Fibroblast of peridontal ligament (primary cell): ENCODE measurements around the gene ATG16L1.

Experiments
- DNase-seq: peaks from one replicate; pipeline ENCODE4 v3.0.0-alpha.2; 2010; ENCODE audit errors: extremely low read depth

ATG16L1 gene

GRCh38 chr2:233260661-233261060 lies 9.2 kb downstream of the ATG16L1 start:
- DNase-seq: no peak

DNA sequence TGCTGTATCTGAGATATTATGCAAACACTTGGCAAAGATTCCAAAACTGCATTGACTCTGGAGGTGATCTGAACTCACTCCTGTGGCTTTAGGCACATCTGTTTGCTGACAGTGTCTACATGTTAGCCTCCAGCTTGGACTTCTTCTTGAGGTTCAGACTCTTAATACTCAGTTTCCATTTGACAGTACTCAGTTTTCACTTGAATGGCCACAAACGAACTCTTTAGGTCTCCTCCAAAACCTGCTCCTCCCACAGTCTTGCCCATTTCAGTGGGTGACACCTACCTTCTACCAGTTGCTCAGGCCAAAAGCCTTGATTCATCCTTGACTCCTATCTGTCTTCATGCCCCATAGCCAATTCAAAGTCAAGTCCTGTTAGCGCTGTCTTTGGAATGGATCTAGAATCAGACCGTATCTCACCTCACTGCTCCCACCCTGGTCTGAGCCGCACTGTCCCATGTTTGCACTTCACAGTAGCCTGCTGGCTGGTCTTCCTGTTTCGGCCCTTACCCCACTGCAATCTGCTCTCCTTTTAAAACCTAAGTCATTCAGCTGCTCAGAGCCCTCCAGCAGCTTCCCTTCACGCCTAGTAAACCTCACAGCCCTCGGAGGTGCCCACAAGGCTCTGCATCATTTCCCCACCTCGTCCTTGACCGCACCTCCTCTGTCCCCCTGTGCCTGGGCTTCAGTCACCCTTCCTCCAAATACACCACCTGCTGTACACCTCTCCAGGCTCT lies 10.5 kb downstream of the ATG16L1 start:
- DNase-seq: no peak

- DNase-seq: no peak
These were observed 11.1 kb downstream of the ATG16L1 start for GRCh38 chr2:233262562-233262961.

- no peak for DNase-seq
These were observed 11.6 kb downstream of the ATG16L1 start for GRCh38 chr2:233263045-233263570.

GRCh38 chr2:233264667-233265066 lies 13.2 kb downstream of the ATG16L1 start:
- no peak for DNase-seq

DNA sequence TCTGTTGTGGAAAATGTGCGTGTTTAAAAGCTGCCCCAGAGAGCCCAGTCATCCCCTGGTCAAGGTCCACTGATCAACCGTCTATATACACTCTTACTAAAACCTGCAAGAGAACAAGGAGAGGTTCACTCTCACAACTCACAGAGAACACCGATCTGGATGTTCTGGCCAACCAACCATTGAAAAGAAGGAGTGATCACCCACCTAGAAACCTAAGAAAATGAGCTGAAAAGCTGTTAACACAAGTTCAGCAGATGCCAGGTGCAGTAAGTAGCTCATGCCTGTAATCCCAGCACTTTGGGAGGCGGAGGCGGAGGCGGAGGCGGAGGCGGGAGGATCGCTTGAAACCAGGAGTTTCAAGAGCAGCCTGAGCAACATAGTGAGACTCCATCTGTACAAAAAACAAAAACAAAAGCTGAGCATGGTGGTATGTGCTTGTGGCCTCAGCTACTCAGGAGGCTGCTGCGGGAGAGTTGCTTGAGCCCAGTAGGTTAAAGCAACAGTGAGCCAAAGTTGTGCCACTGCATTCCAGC lies 14.5 kb downstream of the ATG16L1 start:
- no peak for DNase-seq

DNA sequence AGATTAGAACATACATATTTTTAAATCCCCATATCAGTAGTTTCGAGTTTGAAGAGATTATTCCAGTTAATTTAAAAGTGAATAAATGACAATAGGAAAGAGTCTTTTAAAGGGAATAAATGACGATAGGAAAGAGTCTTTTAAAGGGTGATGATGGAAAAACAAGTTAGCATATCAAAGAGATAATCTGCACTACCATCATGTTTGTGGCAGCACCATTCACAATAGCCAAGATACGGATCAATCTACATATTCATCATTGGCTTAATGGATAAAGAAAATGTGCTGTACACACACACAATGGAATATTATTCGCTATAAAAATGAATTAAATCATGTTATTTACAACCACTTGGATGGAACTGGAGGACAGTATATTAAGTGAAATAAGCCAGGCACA lies 15.0 kb downstream of the ATG16L1 start:
- no peak for DNase-seq

DNA sequence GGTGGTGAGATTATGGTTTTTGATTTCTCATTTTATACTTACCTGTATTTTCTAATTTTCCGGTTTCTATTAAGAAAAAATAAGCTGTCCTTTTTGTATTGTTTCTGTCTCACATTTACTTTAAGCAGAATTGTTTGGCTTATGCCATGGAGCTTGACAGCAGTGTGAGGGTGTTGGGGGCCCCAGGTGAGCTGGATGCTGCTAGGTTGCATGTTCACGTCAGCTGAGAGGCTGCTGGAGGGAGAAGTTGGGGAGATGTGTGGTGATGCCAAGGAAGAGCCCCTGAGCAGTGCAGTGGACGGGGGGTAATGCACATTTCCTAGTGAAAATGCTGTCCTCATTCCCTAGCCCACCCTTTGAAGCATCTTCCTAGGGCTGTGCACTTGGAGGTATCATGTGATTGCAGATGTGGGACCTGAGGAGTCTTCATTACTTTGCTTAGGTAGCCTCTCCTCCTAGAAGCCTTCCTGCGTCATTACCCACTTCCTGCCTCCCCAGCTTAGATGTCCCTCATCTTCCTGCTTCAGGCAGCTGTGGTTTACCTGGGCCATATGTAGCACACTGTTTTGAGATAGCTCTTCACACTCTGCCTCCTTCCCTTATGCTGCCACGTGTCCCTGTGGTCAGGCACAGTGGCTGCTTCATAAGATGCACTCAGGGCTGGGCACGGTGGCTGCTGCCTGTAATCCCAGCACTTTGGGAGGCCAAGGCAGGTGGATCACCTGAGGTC lies 16.2 kb downstream of the ATG16L1 start:
- no peak for DNase-seq

GRCh38 chr2:233270366-233270765 lies 18.9 kb downstream of the ATG16L1 start:
- DNase-seq: no peak

DNA sequence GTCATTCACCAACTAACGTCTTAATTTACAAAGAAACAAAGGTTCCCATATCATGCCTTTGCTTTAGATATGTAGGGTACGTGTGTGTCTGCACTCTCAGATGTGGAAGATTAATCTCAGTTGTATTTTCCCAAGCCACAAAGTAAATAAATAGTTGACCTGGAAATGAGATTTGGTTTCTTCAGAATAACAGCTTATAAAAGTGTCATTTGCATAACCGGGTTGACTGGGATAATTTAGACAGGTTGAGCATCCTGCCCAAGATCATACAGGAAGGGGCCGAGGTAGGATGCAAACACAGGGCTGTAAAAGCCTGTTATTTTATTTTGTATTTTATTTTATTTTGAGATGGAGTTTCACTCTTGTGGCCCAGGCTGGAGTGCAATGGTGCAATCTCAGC lies 19.5 kb downstream of the ATG16L1 start:
- DNase-seq: no peak

DNA sequence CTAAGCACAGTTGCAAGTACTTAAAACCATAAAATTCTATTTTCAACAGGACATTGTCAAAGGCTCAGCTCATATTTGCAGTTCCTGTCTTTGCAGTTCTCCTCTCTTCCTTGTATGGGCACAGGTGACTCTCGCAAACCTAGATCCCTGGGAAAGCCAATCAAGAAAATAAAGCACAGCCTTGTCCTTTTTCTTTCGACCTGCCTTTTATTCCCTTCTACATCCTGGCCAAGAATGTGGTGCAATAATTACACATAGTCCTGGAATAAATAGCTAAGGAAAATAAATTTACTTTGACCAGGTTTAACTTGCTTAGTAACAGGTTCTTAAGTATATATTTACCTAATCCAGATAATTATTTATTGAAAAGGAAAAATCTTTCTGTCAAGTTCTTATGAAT lies 20.2 kb downstream of the ATG16L1 start:
- DNase-seq: no peak

DNA sequence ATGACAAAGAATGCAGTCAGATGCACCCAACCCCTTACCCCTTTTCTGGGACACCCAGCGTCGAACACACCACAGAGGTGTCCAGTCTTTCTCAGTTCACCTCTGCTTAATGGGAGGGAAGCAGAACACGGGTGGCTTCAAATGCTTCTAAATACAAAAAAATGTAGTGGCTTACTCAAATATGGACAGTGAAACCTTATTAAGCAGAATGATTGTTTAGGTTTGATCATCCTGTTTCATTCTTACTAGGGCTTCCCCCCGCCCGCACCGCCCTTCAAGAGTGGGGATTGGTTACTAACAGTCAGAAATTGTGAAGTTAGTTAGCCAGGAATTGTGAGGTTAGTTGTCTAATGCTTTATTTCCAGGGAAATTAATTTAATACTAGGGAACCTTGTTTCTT lies 21.6 kb downstream of the ATG16L1 start:
- DNase-seq: no peak

GRCh38 chr2:233275223-233275622 lies 23.8 kb downstream of the ATG16L1 start:
- DNase-seq: no peak

GRCh38 chr2:233278921-233279320 lies 27.4 kb downstream of the ATG16L1 start:
- no peak for DNase-seq

DNA sequence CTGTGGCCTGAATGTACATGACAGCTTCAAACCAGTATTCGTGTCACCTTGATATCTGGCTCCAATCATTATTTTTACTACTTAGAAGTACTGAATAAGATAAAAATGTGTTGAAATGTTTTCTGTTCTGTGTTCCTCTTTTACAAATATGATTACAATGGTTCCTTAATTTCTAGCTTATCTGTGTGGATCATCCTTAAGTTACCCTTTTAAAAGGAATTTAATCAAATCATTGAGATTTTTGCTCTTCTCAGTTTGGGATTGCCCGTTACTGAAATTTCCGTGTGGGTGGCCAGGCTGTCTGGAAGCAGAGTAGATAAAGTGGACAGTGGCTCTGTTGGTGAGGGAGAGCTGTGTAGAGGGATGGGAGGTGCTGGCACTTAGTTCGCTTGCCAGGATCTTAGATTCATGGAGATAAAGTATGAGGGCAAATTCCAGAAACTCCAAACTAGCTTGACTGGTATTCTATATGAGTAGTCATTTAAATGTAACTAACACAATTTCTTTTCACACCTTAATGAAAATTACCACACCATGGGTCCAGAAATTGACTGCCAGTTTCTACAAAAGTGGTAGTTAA lies 28.7 kb downstream of the ATG16L1 start:
- DNase-seq: no peak

GRCh38 chr2:233281553-233281952 lies 30.1 kb downstream of the ATG16L1 start:
- DNase-seq: no peak

GRCh38 chr2:233281992-233282603 lies 30.6 kb downstream of the ATG16L1 start:
- DNase-seq: no peak

GRCh38 chr2:233285921-233286320 lies 34.4 kb downstream of the ATG16L1 start:
- no peak for DNase-seq

GRCh38 chr2:233287871-233288270 lies 36.4 kb downstream of the ATG16L1 start:
- no peak for DNase-seq

- DNase-seq: peak; percentile 9
These were observed 37.2 kb downstream of the ATG16L1 start for GRCh38 chr2:233288663-233289062.

- no peak for DNase-seq
These were observed 38.2 kb downstream of the ATG16L1 start for GRCh38 chr2:233289648-233290047.
